ENCODE measurements around the gene DLG1. TPM values are rescaled to one million over a fixed set of nuclear protein-coding genes. Genes with fewer than 3 reads are reported as not detected.
"Not testable (repeated sequence)": the region's sequence is repeated elsewhere in the genome, so short reads cannot be mapped to it uniquely, and the experiment has no call there.

Gene DLG1
- total RNA-seq, 1 donor from 2014 or later, result 123 TPM

DNA sequence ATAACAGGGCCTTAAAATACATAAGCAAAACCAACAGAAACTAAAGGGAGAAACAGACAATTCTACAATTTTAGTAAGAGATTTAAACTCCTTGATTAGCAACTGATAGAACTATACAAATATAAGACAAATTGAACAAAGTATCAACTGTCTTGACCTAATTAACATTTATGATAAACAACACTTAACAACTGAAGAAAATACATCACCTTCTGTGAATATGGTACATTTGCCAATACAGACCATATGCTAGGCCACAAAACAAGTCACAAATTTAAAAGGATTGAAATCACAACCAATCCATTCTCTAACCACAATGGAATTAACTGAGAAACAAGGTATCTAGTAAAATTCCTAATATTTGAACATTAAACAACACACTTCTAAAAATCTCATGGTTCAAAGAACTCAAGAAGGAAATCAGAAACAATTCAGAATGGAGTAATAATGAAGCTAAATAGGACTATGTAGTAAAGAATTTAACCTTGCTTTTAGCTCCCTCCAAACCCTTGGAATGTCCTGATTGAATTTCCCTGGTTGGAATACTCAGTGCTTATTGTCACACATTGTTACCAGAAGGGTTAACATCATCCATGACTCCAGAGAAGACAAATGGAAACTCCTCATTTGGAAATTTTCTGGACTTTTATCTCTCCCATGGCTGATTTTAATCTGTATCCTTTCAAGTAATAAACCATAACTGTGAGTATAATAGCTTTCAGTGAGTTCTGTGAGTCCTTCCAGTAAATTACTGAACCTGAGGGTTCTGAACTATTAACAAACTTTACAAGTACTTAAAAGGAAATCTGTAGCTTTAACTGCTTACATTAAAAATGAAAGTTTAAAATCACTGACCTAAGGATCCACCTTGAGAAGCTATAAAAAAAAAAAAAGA is 88.8 kb downstream of the DLG1 start:
- DNase-seq, result no peak

DNA sequence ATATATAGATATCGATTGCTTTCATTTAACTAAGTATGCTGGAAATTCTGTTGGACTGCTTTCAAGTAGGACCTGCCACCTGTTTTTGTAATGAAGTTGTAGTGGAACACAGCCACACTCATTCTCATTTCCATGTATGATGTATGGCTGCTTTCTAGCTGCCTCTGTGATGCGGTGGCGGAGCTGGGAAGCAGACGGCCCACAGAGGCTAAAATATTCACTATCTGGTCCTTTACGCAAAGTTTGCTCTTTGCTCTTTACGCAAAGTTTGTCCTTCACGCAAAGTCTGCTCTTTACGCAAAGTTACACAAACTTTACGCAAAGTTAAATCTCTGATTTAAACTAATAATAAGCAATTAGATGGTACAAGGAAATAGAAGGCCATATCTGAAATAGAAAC is 91.5 kb downstream of the DLG1 start:
- DNase-seq, result no peak

DNA sequence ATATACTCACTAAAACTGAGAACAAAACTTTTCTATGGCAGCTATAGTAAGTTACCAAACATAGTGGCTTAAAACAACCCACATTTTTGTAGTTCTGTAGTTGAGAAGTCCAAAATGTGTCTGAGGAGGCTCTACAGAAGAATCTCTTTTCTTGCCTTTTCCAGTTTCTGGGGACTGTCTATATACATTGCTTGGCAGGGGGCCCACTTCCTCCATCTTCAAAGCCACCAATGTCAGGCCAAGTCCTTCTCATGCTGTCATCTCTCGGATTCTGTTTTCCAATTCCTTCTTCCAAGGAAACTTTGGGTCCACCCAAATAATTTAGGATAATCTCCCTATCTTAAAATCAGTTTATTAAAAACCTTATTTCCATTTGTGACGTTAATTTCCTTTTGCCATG is 92.7 kb downstream of the DLG1 start:
- no peak for DNase-seq

DNA sequence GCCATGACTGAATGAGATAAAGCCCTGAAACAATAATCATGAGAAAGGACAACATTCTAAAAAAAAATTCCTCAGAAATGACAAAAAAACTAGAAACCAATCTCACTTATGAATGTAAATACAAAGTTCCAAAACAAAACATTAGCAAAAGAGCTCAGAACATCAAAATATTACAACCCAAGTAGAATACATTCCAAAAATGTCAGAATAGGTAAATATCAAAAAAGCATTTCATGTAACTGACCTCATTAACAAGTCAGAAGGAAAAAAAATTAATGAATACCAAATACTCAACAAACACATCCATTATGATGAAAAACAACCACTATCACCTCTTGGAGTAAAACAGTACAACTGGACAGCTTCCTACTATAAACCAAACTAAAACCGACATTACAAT is 93.1 kb downstream of the DLG1 start:
- no peak for DNase-seq

DNA sequence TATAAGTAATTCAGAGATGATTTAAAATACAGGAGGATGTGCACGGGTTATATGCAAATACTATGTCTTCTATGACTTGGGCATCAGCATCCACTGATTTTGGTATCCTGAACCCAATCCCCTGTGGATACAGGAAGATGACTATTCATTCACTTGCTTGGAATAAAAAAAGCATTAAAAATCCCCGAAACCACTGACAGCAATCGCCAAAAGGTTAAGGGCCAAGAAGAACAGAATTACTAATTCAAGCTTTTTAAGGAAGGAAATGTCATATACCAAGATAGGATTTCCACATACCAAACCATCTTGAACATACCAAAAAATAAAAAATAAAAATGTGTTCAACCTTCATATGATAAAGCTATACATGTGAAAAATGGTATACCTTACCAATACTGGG is 93.7 kb downstream of the DLG1 start:
- no peak for DNase-seq

DNA sequence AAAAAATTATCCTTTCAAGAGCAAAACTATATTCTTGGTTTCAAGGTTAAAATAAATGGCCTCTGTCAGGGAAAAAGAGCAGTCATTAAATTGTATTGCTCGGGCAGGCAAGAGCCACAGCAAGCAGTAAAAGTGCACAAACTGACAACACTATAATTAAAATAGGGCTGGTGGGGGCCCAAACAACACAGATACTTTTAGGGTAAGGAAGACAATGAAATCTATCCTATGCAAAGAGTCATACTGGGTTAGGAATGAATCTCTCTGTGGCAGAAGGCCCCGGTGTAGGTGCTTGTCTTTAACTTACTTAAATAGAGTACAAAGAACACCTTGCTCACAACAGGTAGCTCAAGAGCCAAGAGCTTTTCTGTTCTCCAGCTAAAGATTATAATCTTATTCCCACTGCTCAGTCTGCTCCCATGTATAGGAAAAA is 94.7 kb downstream of the DLG1 start:
- no peak for DNase-seq

DNA sequence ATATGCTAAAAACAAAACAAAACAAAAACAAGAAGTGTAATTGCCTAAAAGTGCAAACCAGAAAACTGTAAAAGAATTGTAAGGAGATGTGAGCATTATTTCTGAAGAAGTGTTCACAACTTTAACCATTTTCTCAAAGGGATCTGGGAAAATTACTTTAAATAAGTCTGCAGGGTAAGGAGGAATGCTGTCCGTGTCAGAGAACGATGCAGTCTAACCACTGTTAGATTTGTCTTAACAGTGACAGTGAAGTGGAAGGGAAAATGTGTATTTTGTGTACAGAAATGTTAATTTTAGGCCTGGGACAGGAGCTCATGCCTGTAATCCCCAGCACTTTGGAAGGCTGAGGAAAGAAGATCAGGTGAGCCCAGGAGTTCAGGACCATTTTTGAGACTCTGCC is 95.7 kb downstream of the DLG1 start:
- DNase-seq, result no peak

DNA sequence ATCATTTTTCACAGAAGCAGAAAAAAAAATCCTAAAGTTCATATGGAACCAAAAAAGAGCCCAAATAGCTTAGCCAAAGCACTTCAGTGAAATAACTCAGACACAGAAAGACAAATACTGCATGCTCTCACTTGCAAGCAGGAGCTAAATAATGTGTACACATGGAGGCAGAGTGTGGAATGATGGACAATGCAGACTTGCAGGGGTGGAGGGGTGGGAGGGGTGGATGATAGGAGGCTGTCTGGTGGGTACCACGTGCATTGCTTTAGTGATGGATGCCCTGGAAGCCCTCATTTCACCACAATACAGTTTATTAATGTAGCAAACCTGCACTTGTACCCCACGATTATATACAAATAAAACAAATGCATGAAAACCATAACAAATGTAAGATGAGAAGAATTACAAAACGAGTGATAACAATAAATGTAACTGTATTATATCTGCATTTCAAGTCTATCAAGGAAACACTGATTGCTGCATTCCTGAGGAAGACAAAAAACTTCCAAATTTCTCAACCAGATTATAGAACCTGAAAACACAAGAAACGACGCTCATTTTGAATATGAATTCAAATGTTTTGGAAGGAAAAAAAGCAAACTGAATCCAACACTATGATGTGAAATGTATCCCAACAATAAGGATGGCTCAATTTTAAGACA is 96.5 kb downstream of the DLG1 start:
- DNase-seq, result peak; percentile 17

DNA sequence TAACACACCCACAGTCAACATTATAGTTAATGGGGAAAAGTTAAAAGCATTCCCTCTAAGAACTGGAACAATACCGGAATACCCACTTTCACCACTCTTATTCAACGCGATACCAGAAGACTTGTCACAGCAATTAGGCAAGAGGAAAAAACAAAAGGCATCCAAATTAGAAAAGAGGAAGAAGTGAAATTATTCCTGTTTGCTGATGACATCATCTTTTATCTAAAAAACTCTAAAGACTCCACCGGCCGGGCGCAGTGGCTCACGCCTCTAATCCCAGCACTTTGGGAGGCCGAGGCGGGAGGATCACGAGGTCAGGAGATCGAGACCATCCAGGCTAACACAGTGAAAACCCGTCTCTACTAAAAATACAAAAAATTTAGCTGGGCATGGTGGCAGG is 97.6 kb downstream of the DLG1 start:
- DNase-seq, result not testable (repeated sequence)

DNA sequence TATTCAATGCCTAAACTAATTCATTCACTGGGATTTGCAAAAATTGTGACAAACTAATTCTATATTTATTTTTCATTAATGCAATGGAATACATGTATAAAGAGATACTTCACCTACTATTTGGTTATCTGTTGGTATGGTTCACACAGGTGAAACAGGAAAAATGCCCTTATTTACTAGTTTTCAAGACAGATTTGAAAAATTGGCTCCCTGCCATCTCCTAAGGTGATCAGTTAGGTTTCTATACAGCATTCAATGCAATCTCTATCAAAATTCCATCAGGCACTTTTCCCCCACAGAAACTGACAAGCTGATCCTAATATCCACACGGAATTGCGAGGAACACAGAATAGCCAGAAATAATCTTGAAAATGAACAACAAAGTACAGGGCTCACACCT is 101.1 kb downstream of the DLG1 start:
- no peak for DNase-seq

DNA sequence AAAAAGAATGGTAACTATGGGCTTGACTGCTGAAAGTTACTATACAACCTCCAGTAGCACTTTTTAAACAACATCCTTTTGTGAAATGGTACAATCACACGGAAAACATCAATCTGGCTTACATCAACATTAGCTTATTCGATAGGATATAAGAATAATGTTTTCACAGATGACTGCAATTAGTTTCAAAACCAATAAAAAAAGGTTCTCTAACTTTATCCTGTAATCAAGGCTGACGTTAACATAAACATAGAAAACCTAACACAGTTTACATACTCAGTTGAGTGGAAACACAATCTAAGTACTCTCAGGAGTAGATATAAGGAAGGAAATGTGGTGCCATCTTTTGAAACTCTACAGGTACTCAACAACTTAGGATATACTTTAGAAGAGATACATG is 102.2 kb downstream of the DLG1 start:
- DNase-seq, result no peak

DNA sequence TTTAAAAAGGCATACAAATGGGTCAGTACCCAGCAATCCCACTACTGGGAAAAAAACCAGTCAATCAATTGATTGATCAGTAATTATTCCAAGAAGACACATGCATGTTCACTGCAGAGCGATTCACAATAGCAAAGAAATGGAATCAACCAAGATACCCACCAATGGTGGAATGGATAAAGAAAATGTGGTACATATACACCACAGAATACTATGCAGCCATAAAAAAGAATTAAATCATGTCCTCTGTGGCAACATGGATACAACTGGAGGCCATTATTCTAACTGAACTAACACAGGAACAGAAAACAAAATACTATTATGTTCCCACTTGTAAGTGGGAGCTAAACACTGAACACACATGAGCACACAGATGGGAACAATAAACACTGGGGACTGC is 103.1 kb downstream of the DLG1 start:
- no peak for DNase-seq

DNA sequence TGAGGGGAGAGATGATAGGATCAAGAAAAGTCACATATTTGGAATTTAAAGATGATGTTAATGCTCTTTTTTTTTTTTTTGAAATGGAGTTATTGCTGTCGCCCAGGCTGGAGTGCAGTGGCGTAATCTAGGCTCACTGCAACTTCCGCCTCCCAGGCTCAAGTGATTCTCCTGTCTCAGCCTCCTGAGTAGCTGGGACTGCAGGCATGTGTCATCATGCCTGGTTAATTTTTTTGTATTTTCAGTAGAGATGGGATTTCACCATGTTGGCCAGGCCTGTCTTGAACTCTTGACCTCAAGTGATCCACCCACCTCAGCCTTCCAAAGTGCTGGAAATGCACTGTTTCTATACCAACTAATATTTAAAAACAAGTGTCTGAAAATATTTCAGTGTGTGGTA is 104.7 kb downstream of the DLG1 start:
- not testable (repeated sequence) for DNase-seq

DNA sequence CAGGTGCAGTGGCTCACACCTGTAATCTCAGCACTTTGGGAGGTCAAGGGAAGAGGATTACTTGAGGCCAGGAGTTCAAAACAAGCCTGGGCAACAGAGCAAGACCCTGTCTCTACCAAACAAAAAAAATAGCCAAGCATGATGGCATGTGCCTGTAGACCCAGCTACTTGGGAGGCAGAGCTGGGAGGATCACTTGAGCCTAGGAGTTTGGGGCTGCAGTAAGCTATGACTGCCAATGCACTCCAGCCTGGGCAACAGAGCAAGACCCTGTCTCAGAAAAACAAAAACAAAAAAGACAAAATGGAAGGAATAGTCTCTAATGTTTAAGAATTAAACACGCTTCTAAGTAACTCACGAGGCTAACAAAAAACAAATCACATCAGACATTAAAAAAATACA is 106.5 kb downstream of the DLG1 start:
- no peak for DNase-seq

DNA sequence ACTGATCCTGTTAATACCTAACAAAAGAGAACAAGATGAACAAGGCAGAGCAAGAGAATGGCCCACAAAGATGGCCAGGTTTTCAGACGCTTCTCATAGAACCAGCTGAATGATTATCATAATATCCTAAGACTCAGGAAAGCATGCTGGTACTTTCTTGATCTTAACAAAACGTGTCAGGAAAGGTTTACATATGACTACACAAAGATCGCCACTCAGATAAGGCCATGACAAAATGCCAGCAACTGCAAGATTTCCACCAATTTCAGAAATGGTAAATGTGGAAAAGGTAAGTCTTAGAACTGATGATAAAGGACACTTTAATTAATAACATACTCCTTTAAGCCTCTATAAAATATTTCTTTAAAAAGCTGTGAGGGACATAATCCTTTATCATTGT is 108.8 kb downstream of the DLG1 start:
- no peak for DNase-seq

DNA sequence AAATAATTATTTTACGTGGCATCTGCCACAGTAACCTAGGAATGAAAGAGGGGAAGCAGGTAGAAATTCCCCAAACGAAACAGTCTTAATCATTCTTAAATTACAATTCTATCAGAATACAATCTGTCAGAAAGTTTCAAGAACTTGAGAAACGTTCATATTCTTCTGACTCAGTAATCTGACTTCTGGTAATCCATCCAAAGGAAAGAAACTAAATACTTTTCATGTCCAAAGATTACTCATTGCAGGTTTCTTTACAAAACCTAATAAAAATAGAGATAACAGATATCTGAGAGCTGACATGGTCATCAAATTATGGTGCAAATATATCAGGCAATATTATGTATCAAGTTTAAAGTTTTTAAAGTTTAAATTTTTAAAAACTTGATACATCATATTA is 109.4 kb downstream of the DLG1 start:
- DNase-seq, result no peak

DNA sequence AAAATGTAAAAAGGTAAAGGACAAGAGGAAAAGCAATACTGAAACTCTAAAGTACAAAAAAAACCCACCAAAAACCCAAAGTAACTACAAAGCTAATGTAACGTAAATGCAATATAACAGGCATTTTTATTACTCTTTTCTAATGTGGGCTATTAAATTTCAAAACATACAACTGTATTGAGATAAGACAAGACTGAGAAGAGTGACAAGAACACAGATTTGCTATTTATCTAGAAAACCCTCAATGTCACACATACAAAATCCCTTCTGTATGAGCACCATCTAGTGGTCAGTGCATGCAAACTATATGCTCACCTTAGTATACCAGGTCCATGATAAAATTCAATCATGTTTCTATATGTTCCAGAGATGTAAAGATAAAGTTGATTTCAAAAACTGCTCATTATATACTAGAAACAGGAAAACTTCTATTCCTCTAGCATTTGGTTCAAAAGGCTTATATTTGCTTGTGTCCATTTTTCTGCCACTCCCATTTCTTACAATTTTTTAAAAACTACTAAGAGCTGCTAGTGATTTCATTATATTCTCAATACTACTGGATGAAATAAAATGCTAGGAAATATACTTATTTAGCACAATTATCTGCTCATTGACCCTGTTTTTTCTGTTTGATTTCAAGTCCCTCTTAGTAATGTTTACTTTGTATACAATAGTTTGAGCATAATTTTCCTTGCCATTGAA is 111.4 kb downstream of the DLG1 start:
- peak; percentile 80 for DNase-seq

DNA sequence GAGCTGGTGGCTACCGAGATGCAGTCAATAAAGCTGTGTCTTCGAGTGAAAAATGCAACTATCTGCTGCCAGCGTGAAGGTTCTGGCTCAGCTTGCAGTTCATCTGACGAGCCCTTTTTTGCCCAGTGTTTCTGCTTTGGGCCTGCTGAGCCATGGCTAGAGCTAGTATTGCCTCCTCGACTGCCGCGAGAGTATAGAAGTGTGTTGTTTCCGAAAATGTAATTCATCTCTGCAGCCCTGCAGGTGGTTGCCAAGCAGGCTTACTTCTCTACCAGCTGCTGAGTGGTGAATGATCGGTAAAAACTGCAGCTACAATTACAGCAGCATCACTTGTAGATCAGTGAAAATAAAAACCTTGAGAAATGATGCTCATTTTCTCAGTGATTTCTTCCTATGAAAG is 114.8 kb downstream of the DLG1 start:
- peak; percentile 74 for DNase-seq

DNA sequence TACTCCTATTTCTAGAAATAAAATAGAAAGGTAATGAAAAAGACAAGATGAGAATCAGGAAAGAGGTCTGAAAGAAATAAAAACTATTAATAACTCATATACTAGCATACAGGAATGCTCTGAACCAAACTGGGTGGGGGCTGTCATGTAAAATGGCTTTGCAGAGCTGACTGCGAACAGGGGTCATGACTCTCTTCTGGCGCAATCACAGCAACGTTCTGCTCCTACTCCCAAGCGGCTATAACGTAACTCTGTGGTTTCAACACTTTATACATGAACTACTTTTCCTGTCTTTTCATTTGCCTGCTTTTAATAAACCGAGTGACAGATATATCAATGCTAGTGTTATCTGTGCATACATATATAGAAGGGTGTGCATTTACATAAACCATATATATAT is 116.7 kb downstream of the DLG1 start:
- DNase-seq, result peak; percentile 39

DNA sequence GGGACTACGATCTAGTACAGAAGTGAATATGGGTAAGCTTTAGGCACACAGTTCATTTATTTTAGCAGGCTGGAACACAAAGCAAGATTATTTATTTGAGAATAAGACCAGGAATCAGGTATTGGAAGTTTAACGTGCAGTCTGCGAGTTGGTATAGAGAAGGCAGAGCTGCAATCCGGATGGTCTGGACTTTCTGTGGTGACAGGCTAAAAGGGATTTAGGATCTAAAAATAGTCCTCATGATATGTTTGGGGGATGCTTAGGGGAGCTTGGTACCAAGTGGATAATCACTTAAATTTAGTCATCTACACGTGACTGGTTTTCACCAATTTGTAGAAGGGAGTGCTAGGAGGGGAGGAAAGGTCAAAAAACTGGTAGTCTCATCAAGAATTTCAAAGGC is 119.4 kb downstream of the DLG1 start:
- no peak for DNase-seq

DNA sequence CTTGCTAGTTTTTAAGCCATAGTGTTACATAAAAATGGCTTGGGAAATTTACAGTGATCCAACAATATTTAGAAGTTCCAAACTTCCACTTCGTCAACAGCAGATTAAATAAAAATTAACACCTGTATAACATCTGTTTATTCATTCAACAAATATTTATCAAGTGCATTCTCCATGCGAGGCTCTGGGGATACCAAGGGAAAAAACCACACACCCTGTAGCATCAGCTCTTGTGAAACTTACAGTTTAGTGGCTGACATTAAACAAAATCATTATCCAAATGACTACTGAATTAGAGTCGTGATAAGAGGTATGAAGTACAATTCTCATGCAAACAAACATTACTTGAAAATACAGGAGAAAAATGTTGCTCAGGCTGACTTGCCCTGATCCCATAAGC is 122.9 kb downstream of the DLG1 start:
- no peak for DNase-seq

DNA sequence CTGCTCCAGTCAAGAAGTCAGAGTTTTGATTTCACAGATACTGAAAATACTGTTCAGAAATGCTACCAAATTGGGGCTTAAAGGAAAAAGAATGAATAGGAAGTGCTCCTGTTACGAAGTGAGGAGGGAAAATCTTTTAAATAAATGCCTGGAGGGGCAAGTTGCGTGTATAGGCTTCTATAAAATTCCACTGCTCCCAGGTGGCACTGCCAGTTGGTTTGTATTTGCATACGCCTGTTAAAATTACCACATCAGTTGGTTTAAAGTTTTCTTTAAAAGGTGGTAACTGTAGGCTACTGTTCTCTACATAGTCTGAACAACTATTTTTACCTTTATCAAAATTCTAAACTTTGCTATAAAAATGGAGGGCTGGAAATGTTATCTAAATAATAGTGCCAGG is 123.5 kb downstream of the DLG1 start:
- DNase-seq, result peak; percentile 25

DNA sequence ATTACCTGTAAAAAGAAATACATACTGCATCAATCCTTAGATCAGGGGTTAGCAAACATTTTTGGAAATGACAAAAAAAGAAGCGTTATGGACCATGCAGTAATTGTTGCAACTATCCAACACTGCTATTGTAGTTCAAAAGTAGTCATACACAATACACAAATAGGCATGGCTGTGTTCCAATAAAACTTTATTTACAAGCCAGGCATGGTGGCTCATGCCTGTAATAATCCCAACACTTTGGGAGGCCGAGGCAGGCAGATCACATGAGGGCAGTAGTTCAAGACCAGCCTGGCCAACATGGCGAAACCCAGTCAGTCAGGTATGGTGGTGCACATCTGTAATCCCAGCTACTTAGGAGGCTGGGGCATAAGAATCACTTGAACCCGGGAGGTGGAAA is 124.8 kb downstream of the DLG1 start:
- DNase-seq, result no peak
